HG02642 (cell line): Measurements from ENCODE around the gene STRN3.

Experiments
- ATAC-seq: cut with Tn5 transposase; IDR thresholded peaks from one replicate; pipeline ENCODE4 v1.9.1; 2021; ENCODE audit warnings: mild to moderate bottlenecking; ENCODE audit not compliant: unreplicated experiment, poor library complexity

STRN3 gene

DNA sequence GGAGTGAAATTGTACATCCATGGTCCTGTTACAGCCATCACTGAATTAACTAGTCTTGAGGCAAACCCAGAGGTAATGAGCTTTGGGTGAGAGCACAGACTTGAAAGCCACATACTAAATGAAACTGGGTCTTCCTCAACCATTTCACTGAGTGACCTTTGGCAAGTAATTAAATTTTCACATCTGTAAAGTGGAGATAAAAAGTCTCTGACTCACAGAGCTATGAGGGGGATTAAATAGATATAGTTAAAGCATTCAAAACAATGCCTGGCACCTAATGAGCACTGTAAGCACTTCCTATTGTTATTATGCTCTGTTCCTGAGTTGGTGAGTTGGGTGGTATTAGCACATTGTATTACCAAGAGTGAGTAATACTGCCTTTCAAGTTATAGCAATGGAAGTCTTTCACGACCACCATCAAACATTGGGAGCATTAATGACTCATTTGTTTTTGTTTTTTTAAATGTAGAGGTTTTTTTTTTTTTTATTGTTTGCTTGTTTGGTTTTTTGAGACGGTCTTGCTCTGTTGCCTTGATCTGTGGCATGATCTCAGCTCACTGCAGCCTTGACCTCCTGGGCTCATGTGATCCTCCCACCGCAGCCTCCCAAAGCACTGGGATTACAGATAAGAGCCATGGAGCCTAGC, 12.5 kb upstream of the STRN3 start:
- ATAC-seq, result no peak

- no peak for ATAC-seq
Observed at GRCh38 chr14:31037709-31038221, 11.6 kb upstream of the STRN3 start.

DNA sequence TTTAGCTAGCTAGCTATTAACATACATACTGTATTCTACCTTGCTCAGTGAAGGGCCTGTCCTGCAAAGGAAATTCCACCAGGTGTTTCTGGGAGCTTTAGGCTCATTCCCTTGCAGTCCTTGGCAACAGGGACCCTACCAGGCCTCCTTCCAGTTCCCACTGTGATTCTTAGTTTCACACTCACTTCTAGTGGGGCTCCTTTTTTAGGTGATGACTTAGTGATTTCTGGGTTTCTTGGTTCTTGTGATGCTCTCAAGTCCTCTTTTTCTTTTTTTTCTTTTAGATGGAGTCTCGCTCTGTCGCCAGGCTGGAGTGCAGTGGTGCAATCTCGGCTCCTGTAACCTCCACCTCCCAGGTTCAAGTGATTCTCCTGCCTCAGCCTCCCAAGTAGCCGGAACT, 10.4 kb upstream of the STRN3 start:
- no peak for ATAC-seq

- ATAC-seq, result no peak
Observed at GRCh38 chr14:31030469-31030868, 4.3 kb upstream of the STRN3 start.

DNA sequence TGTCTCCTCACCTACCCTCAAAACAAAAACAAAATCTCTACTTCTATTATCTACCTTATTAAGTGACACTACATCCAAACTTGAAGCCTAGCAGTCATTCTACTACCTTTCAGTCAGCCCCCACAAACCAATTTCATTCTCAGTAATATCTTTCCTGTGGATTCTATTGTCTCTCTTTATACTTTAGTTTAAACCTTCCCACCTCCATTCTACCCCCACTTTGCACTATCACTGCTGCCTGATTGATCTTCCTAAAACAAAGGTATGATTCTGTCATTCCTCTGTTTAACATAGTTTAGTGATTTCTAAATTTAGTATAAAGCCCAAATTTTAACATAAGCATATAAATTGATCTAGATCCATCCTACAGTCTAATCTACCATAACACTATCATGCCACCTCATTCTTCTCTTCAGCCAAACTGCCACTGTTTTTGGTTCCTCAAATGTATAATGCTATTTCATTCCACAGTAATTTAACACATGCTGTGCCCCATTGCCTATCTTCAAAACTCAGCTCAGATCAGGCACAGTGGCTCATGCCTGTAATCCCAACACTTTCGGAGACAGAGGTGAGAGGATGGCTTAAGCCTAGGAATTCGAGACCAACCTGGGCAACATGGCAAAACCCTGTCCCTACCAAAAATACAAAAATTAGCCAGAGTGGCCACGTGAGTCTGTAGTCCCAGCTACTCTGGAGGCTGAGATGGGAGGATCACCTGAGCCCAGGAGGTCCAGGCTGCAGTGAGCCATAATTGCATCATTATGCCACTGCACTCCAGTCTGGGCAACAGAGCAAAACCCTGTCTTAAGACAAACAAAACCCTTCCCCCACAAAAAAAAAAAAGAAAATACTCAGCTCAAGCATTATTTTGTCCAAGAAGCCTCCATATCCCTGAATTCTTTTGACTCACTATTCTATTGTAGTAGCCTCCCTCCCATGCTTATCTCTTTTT, 3.1 kb upstream of the STRN3 start:
- ATAC-seq, result no peak

GRCh38 chr14:31027847-31028246, 1.7 kb upstream of the STRN3 start:
- ATAC-seq, result no peak

- ATAC-seq, result peak; percentile 93
Observed at GRCh38 chr14:31026450-31027235, 464 bp upstream of the STRN3 start.

- ATAC-seq, result peak; percentile 20
Observed at GRCh38 chr14:31025367-31026076, 657 bp downstream of the STRN3 start, which contains the start of gene AP4S1. AP4S1 (plus strand) TSS chr14:31025649; CDS start chr14:31066197, 40,548 bp downstream.

DNA sequence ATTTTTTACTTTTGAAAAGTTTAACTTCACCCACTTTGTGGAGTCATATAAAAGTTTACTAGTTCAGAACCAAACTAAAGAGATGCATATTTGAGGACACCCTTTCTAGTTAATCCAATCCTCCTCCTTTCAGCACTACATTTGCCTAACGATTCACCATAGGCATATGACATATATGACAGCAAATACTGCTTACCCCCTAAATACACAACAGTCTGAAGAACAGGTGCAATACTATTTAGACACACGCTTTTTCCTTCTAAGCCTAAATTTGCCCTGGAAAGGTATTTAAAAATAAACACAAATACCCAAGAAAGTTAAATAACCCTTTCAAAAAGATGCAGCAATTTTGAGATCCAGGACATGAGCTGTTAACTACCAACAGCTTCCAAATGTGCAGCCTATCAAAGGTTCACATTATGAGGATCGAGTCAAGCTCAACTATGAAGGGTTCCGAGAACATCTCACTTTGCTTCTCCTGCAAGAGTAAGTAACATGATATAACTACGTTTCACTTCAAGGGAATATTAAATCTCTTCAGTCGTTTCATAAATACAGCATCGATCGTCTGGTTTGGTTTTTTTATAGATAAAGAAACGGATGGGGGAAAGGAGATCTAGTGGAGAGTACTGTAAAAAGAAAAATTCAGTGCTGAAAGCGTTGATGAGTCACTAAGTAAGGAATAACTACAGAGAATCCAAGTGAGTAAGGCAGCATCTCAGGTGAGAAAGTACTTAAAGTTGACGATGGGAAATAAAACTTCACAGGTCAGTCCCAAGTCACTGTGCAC, 1.4 kb downstream of the STRN3 start:
- no peak for ATAC-seq

DNA sequence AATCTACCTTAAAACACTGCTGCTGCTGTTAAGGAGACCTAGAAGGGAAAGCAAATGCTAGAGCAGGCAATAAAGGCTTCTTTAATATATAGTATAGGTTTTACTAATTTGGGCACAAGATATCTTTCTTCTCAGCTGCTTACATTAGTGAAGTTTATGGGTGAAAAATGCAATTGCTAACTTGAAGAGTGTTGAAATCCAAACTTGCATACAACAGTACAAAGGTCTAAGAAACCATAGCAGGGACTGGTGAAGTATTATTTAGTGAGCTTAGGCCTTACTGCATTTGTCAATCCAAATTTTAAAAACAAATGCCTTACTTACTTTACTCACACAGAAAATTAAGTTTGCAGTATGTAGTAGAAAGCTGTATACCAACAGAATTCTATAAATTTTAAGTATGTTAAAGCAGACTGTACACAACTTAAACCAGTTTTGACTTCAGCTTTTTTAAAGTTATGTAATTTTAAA, 2.1 kb downstream of the STRN3 start:
- no peak for ATAC-seq

DNA sequence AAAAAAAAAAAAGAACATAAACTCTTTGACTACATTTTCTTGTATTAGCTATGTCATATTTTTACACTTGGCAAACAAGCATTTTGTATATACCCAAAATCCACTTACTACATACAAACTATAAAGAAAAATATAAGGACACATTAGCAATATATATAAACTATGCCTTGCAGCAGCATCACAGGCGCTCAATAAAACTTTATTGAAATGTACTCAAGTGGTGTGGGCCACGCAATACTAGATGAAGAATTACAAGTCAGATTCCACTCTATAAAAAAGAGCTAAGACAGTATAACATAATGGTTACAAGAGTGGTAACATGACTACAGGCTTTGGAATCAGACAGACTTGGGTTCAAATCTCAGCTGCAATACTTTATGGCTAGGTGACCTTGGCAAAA, 3.8 kb downstream of the STRN3 start:
- no peak for ATAC-seq

GRCh38 chr14:31021576-31021949, 4.6 kb downstream of the STRN3 start:
- ATAC-seq, result no peak

GRCh38 chr14:31020834-31021575, 5.2 kb downstream of the STRN3 start:
- ATAC-seq, result no peak

DNA sequence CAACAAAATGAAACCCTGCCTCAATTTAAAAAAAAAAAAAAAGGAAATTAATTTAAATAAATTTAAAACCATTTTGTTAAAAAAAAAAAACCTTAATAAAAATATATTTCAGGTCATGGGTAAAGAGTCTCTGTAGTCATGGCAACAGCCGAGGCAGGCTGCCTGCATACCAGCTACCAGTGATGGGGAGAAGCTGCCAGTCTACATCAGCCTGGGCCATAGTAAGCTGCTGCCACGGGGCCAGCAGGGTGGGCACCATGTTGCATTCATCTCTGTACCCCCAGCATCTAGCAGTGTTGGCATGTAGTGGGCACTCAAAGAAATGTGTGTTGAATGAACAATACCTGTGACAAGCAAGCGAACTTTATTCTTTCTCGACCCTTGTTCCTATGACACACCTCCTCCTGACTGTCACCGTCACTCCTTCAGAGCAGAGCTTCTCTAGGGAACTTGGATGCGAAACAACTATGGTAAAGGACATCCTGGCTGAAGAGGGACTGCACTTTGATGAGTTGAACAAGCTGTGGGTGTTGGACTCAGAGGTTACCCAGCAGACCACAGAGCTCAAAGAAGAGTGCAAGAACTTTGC, 8.0 kb downstream of the STRN3 start:
- ATAC-seq, result no peak

- no peak for ATAC-seq
Observed at GRCh38 chr14:31013841-31014240, 12.3 kb downstream of the STRN3 start.

- no peak for ATAC-seq
Observed at GRCh38 chr14:31010935-31011334, 15.2 kb downstream of the STRN3 start.

DNA sequence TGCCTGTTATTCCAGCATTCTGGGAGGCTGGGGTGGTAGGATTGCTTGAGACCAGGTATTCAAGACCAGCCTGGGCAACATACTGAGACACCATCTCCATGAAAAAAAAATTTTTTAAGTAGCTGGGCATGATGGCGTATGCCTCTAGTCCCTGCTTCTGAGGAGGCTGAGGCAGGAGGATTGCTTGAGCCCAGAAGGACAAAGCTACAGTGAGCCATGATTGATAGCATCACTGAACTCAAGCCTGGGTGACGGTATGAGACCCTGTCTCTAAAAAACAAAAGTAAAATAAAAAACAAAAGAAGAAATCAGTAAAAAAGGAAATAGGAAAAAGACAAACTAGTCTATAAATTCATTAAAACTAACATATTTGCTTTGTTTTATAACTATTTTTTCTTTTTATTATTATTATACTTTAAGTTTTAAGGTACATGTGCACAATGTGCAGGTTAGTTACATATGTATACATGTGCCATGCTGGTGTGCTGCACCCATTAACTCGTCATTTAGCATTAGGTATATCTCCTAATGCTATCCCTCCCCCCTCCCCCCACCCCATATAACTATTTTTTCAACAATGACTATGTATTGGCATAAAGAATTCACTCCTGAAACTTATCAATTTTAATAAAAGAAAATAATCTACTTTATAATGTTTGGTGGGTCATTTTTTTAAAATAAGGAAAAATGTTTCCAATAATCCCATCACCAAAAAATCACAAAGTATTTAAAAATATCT, 16.2 kb downstream of the STRN3 start:
- ATAC-seq, result no peak
